OCI-LY1 (cell line): ENCODE data around the gene MYO3B.

ENCODE experiments used
- H2AFZ ChIP-seq: fragments of 200-600 bp; sonication (generic), shearing (Covaris generic); 2 replicates; pipeline ENCODE4 v1.6.0; 2014; ENCODE audit warnings: antibody characterized with exemption, mild to moderate bottlenecking, low read length
- H3F3A ChIP-seq: fragments of 200-600 bp; sonication (generic), shearing (Covaris generic); 2 replicates; pipeline ENCODE4 v1.6.0; 2014; ENCODE audit warnings: mild to moderate bottlenecking, antibody characterized with exemption, low read length, moderate library complexity; ENCODE audit not compliant: insufficient read depth
- H3K27ac ChIP-seq: fragments of 200-600 bp; sonication (generic); 2 replicates; pipeline ENCODE4 v1.5.1; 2014; ENCODE audit warnings: low read length, mixed run types, mild to moderate bottlenecking, low read depth; ENCODE audit not compliant: poor library complexity, severe bottlenecking
- H3K27me3 ChIP-seq: fragments of 200-600 bp; sonication (generic); 2 replicates; pipeline ENCODE4 v1.6.0; 2014; ENCODE audit warnings: antibody characterized with exemption, mild to moderate bottlenecking, low read length, moderate library complexity; ENCODE audit not compliant: insufficient read depth
- H3K36me3 ChIP-seq: fragments of 200-600 bp; sonication (generic); 2 replicates; pipeline ENCODE4 v1.6.1; 2014; ENCODE audit warnings: mild to moderate bottlenecking, antibody characterized with exemption, low read length, moderate library complexity, mixed read lengths; ENCODE audit not compliant: insufficient read depth
- H3K4me1 ChIP-seq: fragments of 200-600 bp; sonication (generic); 2 replicates; pipeline ENCODE4 v1.5.1; 2014; ENCODE audit warnings: mild to moderate bottlenecking, low read length, moderate library complexity; ENCODE audit not compliant: insufficient read depth, severe bottlenecking
- H3K4me2 ChIP-seq: fragments of 200-600 bp; sonication (generic), shearing (Covaris generic); 2 replicates; pipeline ENCODE4 v1.6.1; 2014; ENCODE audit warnings: low read length
- H3K4me3 ChIP-seq: fragments of 200-600 bp; sonication (generic); 2 replicates; pipeline ENCODE4 v1.5.1; 2014; ENCODE audit warnings: low read length, low read depth, mild to moderate bottlenecking, mixed read lengths; ENCODE audit not compliant: poor library complexity, severe bottlenecking
- H3K79me2 ChIP-seq: fragments of 200-600 bp; shearing (Covaris generic); 2 replicates; pipeline ENCODE4 v1.6.1; 2016; ENCODE audit warnings: mixed run types, low read length, mixed read lengths; ENCODE audit not compliant: insufficient read depth
- H3K9ac ChIP-seq: fragments of 200-600 bp; sonication (generic), shearing (Covaris generic); 2 replicates; pipeline ENCODE4 v1.6.1; 2014; ENCODE audit warnings: mild to moderate bottlenecking, low read length, mixed read lengths
- H3K9me2 ChIP-seq: fragments of 200-600 bp; sonication (generic), shearing (Covaris generic); 2 replicates; pipeline ENCODE4 v1.6.1; 2014; ENCODE audit warnings: low read depth, mild to moderate bottlenecking, low read length, mixed read lengths
- H3K9me3 ChIP-seq: fragments of 200-600 bp; shearing (Covaris generic); 2 replicates; pipeline ENCODE4 v1.6.1; 2014; ENCODE audit warnings: low read length, mixed read lengths
- H4K20me1 ChIP-seq: fragments of 200-600 bp; sonication (generic), shearing (Covaris generic); 2 replicates; pipeline ENCODE4 v1.6.0; 2016; ENCODE audit warnings: mild to moderate bottlenecking, low read length; ENCODE audit not compliant: insufficient read depth
- CTCF ChIP-seq: fragments of 200-600 bp; sonication (generic), shearing (Covaris generic); IDR thresholded peaks from 2 replicates; pipeline ENCODE4 v1.5.1; 2017; ENCODE audit warnings: mild to moderate bottlenecking, antibody characterized with exemption, low read length, moderate library complexity, mixed read lengths
- EZH2 ChIP-seq: fragments of 200-600 bp; sonication (generic), shearing (Covaris generic); IDR thresholded peaks from 2 replicates; pipeline ENCODE4 v1.8.0; 2017; ENCODE audit warnings: borderline replicate concordance, mixed run types, mild to moderate bottlenecking, antibody characterized with exemption, low read length, moderate library complexity, mixed read lengths

The MYO3B gene

DNA sequence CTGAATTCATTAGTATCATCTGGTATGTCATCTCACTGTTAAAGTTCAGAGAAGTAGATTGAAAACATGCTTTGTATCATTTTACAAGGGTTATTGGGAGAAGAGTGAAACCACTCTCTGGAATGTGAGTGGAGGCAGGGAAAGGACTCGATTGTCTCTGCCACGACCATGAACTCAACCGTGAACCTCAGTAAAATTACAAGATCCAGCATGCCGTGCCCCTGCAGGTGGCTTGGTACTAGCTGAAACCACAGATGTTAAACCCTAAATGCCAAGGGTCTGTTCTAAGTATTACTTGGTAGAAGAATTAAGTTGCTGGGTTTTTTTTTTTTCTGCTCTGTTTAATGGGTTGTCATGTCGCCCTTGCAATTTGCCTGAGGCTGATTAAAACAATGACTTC, 197.2 kb downstream of the MYO3B start:
- Histone ChIP-seq H2AFZ (no peak overlapping the region), H4K20me1 (no peaks in the 10 kb centered on the region), H3K27me3 (no peaks in the 10 kb centered on the region), H3K9me2 (no peaks in the 10 kb centered on the region), H3K79me2 (no peaks in the 10 kb centered on the region), H3F3A (no peaks in the 10 kb centered on the region), H3K9me3 (no peaks in the 10 kb centered on the region), H3K36me3 (no peaks in the 10 kb centered on the region), H3K4me2 (peak overlapping the region; percentile 35; the same call in 1 of the 2 replicates), H3K9ac (no peak overlapping the region), H3K4me3 (no peak overlapping the region), H3K27ac (peak overlapping the region; percentile 51), H3K4me1 (peaks cover 33% of the 10 kb centered on the region)
- TF ChIP-seq EZH2 (no peak), CTCF (no peak)

DNA sequence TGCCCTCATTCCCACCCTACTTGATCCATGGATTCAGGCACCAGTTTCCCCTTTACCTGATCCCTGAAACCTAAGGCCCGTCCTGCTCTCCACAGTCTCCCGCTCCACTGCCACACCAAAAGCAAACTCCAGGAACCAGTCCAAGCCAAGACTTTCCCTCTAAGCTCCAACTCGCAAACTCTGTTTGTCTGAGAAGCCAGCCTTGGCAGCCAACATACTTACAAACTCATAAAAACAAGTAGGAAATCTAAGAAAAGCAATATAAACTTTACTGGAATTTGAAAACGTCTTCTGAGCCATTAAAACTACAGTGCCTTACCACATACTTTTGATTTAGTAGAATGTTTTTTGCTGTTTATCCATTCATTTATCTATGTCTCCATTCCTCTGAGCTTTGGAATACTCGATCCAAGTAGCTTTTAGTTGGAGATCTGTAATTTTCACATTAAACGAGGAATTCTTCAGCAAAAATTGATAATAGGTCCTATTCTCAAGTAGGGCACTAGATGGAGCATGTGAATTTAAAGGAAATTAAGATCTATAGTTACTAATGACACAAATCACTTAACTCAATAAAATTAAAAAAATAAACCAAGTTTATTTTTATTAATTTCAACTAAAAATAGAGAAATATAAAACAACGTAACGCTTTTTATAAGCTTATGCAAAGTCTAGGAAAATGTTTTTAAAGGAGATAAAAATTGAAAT, 199.7 kb downstream of the MYO3B start:
- Histone ChIP-seq H3K79me2 (no peaks in the 10 kb centered on the region), H4K20me1 (no peaks in the 10 kb centered on the region), H2AFZ (no peak overlapping the region), H3K9ac (no peak overlapping the region), H3K4me3 (no peak overlapping the region), H3K9me3 (no peaks in the 10 kb centered on the region), H3K27me3 (no peaks in the 10 kb centered on the region), H3K4me1 (peaks cover 19% of the 10 kb centered on the region), H3F3A (no peaks in the 10 kb centered on the region), H3K27ac (no peak overlapping the region), H3K9me2 (no peaks in the 10 kb centered on the region), H3K36me3 (no peaks in the 10 kb centered on the region), H3K4me2 (no peak overlapping the region)
- no peak for TF ChIP-seq EZH2
- TF ChIP-seq CTCF, result 0 out of 2 replicates have a peak, but pooled peaks have one; percentile 7

- Histone ChIP-seq H4K20me1 (no peaks in the 10 kb centered on the region), H3K27me3 (no peaks in the 10 kb centered on the region), H3K9me3 (no peaks in the 10 kb centered on the region), H3K4me3 (no peak overlapping the region), H3K36me3 (no peaks in the 10 kb centered on the region), H3K27ac (no peak overlapping the region), H3K79me2 (no peaks in the 10 kb centered on the region), H3K4me1 (peaks cover 6% of the 10 kb centered on the region), H3F3A (no peaks in the 10 kb centered on the region), H3K4me2 (no peak overlapping the region), H3K9me2 (no peaks in the 10 kb centered on the region), H3K9ac (no peak overlapping the region), H2AFZ (no peak overlapping the region)
- no peak for TF ChIP-seq EZH2
- no peak for TF ChIP-seq CTCF
These were observed 202.3 kb downstream of the MYO3B start for GRCh38 chr2:170380267-170380666.
